Aorta (tissue), 5 donors: ENCODE results near the gene CAV3. TPM values are rescaled to one million over a fixed set of nuclear protein-coding genes. Genes with fewer than 3 reads are reported as not detected.

Experiments
- ATAC-seq: fragments of 200-7000 bp; cut with Tn5 transposase; one replicate; pipeline ENCODE4 v1.9.1; 2022; ENCODE audit warnings: moderate library complexity; ENCODE audit not compliant: low FRiP score
- DNase-seq, 2 donors: peaks; one replicate each; pipeline ENCODE4 v3.0.0-alpha.2; 2020
- H3K27ac ChIP-seq, 2 donors: one replicate each; pipeline ENCODE4 v1.5.1; 2013; ENCODE audit warnings: low read length in 2 of 2, mild to moderate bottlenecking in 2 of 2, moderate library complexity in 2 of 2, control low read depth in 1 of 2, inconsistent platforms in 1 of 2, low read depth in 1 of 2
- H3K27me3 ChIP-seq, 2 donors: one replicate each; pipeline ENCODE4 v1.6.1; 2013; ENCODE audit warnings: control low read depth in 1 of 2, low read length in 1 of 2, mild to moderate bottlenecking in 1 of 2, moderate library complexity in 1 of 2; ENCODE audit not compliant: insufficient read depth in 2 of 2, control insufficient read depth in 1 of 2
- H3K36me3 ChIP-seq, 2 donors: one replicate each; pipeline ENCODE4 v1.6.1; 2013; ENCODE audit warnings: control low read depth in 1 of 2, low read length in 1 of 2, mild to moderate bottlenecking in 1 of 2; ENCODE audit not compliant: insufficient read depth in 2 of 2, control insufficient read depth in 1 of 2
- H3K4me1 ChIP-seq, 2 donors: one replicate each; pipeline ENCODE4 v1.6.1; 2013; ENCODE audit warnings: low read length in 2 of 2, control low read depth in 1 of 2, mild to moderate bottlenecking in 1 of 2, moderate library complexity in 1 of 2; ENCODE audit not compliant: insufficient read depth in 2 of 2, control insufficient read depth in 1 of 2
- H3K4me3 ChIP-seq, 2 donors: one replicate each; pipeline ENCODE4 v1.5.1; 2013; ENCODE audit warnings: low read length in 2 of 2, control low read depth in 1 of 2, mild to moderate bottlenecking in 1 of 2
- H3K9me3 ChIP-seq: one replicate; pipeline ENCODE4 v1.6.1; 2013; ENCODE audit warnings: mild to moderate bottlenecking, low read length; ENCODE audit not compliant: control insufficient read depth
- WGBS, 2 donors: extraction: QIAGEN DNeasy Blood & Tissue Kit; methylation state at CpG; one replicate each; pipeline ENCODE4 v1.1.7; 2013; 5-methylcytosine and 5-hydroxymethylcytosine counted together
- intact Hi-C, 2 donors: fragments of 100-400 bp; cut with DNase I; formaldehyde crosslinking; loops; one replicate each; pipeline versions ENCODE4 v1.14.2 to v1.15.0; 2022
- polyA plus RNA-seq, 2 donors: library from polyadenylated mRNA; stranded (reverse); fragments of 200-250 nt; gene quantifications; one replicate each; pipeline ENCODE4 v1.2.3, GENCODE V29; 2013
- total RNA-seq, 2 donors: library from RNA; stranded (reverse); fragmentation: NEBNext Ultra II Directional; extraction: Animal tissue kit (Norgen Biotek cat#: 25700); gene quantifications; one replicate each; pipeline ENCODE4 v1.2.1, GENCODE V29; 2021
- donor health status: healthy with polysubstance abuse.
- donor health status: Bipolar disorder and iron deficiency.
- donor health status: DM: no; HTN: no; CAD: no.
- donor health status: DM: no; HTN: no; CAD: no.
- donor health status: DM: yes; HTN: yes; CAD: no.

The CAV3 gene
- total and polyA plus RNA-seq, 4 donors = 0.25 TPM; not detected in 3

- no peak overlapping the region for H3K4me3 ChIP-seq
- no peaks in the 10 kb centered on the region for H3K4me1 ChIP-seq
- H3K36me3 ChIP-seq = no peaks in the 10 kb centered on the region
- 90 to 92% methylated on average over 7 of the region's 7 CpGs for WGBS, 2 donors
- no peaks in the 10 kb centered on the region for H3K9me3 ChIP-seq
- no peak for ATAC-seq
- intact Hi-C loops = no loop called here
- no peaks in the 10 kb centered on the region for H3K27me3 ChIP-seq
- no peak overlapping the region for H3K27ac ChIP-seq
- no peak for DNase-seq
Measured at GRCh38 chr3:8793242-8793641, 59.6 kb downstream of the CAV3 start.

GRCh38 chr3:8794247-8794646 lies 60.6 kb downstream of the CAV3 start:
- no peaks in the 10 kb centered on the region for H3K9me3 ChIP-seq
- no peak overlapping the region for H3K27ac ChIP-seq
- intact Hi-C loops = no loop called here
- WGBS, 2 donors = 92% methylated on average over 3 of the region's 3 CpGs
- DNase-seq = no peak
- ATAC-seq = no peak
- H3K4me3 ChIP-seq = no peak overlapping the region
- H3K27me3 ChIP-seq = no peaks in the 10 kb centered on the region
- H3K4me1 ChIP-seq = no peaks in the 10 kb centered on the region
- no peaks in the 10 kb centered on the region for H3K36me3 ChIP-seq

Other genes with a start within 250 kb of the CAV3 start
- 1,000 to 10,000 TPM in 1 of 2 donors, 100 to 1,000 TPM in 1; 192 to 1,289 TPM for gene LMCD1, start 232.0 kb upstream of the CAV3 start, total RNA-seq
- gene LMCD1, start 232.0 kb upstream of the CAV3 start, polyA plus RNA-seq = 100 to 1,000 TPM; 347 to 416 TPM
- gene SSUH2, start 89.0 kb upstream of the CAV3 start, total RNA-seq = under 1 TPM; 0.49 to 0.78 TPM
- gene SSUH2, start 89.0 kb upstream of the CAV3 start, polyA plus RNA-seq = 10 to 100 TPM in 1 of 2 donors, under 1 TPM in 1; 0.15 to 15.7 TPM
- 1 to 10 TPM in 1 of 2 donors, under 1 TPM in 1; 0.54 to 2.3 TPM for gene OXTR, start 35.8 kb downstream of the CAV3 start, total RNA-seq
- under 1 TPM in 1 of 2 donors, not detected in 1; 0.72 TPM for gene OXTR, start 35.8 kb downstream of the CAV3 start, polyA plus RNA-seq
- gene RAD18, start 229.7 kb downstream of the CAV3 start, total RNA-seq = 10 to 100 TPM in 1 of 2 donors, 1 to 10 TPM in 1; 7.1 to 12.1 TPM
- gene RAD18, start 229.7 kb downstream of the CAV3 start, polyA plus RNA-seq = 1 to 10 TPM; 2.5 to 2.9 TPM